Uterus (tissue), 2 donors: Measurements from ENCODE around the gene SNX14.

ENCODE experiments used
- POLR2A ChIP-seq, 2 donors: fragments of 450-650 bp; IDR thresholded peaks; one replicate each; pipeline ENCODE4 v1.6.1; 2016; ENCODE audit warnings: antibody characterized with exemption in 2 of 2, mild to moderate bottlenecking in 1 of 2, moderate library complexity in 1 of 2
- TF ChIP-seq, protein P1 (sequence below), 4 experiments: fragments of 200-600 bp in 2 of 4; fragments of 450-650 bp in 2 of 4; sonication (generic) in 2 of 4; IDR thresholded peaks; one replicate each; pipeline ENCODE4 v1.5.1; 2016 to 2019; ENCODE audit warnings: antibody characterized with exemption in 4 of 4, mild to moderate bottlenecking in 2 of 4, moderate library complexity in 1 of 4

- TF ChIP-seq, protein P1, sequence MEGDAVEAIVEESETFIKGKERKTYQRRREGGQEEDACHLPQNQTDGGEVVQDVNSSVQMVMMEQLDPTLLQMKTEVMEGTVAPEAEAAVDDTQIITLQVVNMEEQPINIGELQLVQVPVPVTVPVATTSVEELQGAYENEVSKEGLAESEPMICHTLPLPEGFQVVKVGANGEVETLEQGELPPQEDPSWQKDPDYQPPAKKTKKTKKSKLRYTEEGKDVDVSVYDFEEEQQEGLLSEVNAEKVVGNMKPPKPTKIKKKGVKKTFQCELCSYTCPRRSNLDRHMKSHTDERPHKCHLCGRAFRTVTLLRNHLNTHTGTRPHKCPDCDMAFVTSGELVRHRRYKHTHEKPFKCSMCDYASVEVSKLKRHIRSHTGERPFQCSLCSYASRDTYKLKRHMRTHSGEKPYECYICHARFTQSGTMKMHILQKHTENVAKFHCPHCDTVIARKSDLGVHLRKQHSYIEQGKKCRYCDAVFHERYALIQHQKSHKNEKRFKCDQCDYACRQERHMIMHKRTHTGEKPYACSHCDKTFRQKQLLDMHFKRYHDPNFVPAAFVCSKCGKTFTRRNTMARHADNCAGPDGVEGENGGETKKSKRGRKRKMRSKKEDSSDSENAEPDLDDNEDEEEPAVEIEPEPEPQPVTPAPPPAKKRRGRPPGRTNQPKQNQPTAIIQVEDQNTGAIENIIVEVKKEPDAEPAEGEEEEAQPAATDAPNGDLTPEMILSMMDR (IDR thresholded peaks at IDR 0.05), result no peak
- TF ChIP-seq POLR2A (IDR thresholded peaks at IDR 0.05), result no peak
These were observed 96.8 kb downstream of the SNX14 start for GRCh38 chr6:85496856-85497255.
